HG02970 (cell line): Measurements from ENCODE around the gene LEMD3.

Source experiments
- ATAC-seq: cut with Tn5 transposase; IDR thresholded peaks from one replicate; pipeline ENCODE4 v1.9.1; 2021; ENCODE audit warnings: mild to moderate bottlenecking, moderate library complexity, moderate number of reproducible peaks; ENCODE audit not compliant: unreplicated experiment, low FRiP score

LEMD3 gene

DNA sequence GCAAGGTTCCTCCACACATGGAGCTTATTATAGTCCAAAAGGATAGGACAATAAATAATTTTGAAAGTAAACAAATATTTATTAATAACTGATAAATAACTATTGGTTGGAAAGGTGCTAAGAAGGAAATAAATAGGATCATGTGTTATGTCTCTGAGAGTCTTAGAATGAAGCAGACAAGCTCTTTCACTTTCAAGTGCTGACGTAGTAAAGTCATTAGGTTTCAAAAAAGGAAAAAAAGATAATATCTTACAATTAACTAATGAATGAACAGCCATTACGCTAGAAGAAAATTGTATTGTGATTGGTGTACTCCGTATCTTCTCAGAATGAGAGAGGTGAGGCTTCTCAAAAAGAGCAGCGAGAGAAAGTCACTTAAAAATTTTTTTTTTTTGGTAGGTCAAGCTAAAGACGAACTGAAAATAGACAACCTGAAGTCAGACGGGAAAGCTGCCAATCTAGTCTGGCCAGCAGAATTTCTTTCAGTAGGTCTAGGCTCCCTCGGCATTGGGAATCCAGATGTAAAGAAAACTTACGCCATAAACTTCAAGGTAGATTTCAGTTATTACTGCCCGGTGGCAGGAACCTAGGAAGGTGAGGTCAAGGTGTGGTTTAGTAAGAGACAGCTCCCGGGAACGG, 583 bp upstream of the LEMD3 start:
- ATAC-seq = peak; percentile 6

DNA sequence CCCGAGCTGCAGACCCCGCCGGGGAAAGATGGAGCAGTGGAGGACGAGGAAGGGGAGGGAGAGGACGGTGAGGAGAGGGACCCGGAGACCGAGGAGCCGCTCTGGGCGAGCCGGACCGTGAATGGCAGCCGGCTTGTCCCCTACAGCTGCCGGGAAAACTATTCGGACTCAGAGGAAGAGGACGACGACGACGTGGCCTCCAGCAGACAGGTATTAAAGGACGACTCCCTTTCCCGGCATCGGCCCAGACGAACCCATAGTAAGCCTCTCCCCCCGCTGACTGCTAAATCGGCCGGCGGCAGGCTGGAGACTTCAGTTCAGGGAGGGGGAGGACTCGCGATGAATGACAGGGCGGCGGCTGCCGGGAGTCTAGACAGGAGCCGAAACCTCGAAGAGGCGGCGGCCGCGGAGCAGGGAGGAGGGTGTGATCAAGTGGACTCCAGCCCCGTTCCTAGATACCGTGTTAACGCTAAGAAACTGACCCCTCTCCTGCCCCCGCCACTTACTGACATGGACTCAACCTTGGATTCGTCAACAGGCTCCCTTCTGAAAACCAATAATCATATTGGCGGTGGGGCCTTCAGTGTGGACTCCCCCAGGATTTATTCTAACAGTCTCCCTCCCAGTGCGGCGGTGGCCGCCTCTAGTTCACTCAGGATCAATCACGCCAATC, 962 bp downstream of the LEMD3 start:
- ATAC-seq = peak; percentile 29

GRCh38 chr12:65171073-65171472, 1.7 kb downstream of the LEMD3 start:
- no peak for ATAC-seq

DNA sequence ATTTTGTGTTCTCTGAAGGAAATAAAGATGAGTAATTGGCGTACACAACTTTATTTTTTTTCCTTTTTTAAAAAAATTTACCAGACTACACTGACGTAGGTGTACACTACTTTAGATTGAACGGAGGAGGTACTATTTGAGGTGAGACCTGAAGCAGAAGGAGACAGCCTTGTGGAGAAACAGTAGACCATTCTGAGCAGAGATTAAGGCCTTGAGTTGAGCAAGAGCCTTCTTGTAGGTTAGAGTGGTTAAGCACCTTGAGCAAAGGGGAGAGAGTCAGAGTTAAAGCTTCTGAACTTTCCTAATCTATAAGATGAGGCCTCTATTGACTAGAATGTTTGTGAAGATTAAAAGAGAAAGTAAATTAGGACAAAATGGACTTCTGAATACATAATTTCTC, 2.5 kb downstream of the LEMD3 start:
- ATAC-seq = no peak

GRCh38 chr12:65175385-65175784, 6.0 kb downstream of the LEMD3 start:
- no peak for ATAC-seq

- ATAC-seq = no peak
Observed at GRCh38 chr12:65182012-65182739, 12.8 kb downstream of the LEMD3 start.

- ATAC-seq = no peak
Observed at GRCh38 chr12:65184176-65184857, 14.9 kb downstream of the LEMD3 start.

- ATAC-seq = no peak
Observed at GRCh38 chr12:65184858-65185229, 15.5 kb downstream of the LEMD3 start.

- no peak for ATAC-seq
Observed at GRCh38 chr12:65187665-65188064, 18.3 kb downstream of the LEMD3 start.

DNA sequence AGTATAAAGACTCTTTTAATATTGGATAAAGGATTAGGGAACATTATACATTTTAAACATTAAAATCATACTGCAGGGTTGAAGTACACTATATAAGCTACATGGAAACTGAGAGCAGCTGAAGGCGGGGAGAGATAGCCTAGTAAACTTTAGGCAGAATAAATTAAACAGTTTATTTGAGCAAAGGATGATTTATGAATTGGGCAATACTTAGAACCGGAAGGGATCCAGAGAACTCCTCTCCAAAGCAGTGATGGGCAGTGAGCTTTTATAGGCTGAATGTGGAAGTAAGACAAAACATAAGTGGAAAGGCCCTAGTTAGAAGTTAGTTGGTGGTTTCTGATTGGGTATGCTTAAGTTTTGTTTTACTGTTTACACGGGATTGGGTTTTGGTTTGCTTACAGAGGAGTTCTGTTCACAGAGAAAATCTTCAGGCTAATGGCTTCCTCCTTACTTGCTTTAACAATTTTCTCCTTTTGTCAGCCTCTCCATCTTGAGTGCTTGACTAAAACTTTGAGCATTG, 18.9 kb downstream of the LEMD3 start:
- no peak for ATAC-seq

DNA sequence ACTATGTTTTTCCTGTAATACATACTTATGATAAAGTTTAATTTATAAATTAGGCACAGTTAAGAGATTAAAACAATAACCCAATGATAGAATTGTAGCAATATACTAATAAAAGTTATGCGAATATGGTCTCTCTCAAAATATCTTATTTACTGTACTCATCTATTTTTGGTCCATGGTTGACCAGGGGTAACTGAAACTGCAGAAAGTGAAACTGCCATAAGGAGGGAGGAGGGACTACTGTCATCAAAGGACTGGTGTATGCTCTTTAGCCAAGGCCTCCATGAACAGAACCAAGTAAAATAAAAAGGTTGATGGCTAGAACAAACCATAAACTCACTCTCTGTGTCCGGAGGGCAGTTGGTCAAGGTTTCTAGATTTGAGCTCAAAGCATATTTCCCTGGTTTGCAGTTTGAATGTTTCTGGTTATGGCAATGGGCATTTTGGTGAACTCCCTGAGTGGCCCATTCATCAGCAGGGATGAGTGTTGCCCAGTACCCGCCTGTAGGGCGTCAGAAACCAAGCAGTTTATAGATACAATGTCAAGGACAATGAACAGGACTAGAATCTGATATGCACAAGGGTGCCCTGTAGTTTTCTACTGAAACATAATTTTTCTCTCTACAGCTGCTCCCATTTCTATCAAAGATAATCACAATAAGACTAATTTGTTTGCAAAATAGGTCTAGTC, 19.8 kb downstream of the LEMD3 start:
- ATAC-seq = peak; percentile 78

GRCh38 chr12:65192963-65193516, 23.7 kb downstream of the LEMD3 start:
- no peak for ATAC-seq

DNA sequence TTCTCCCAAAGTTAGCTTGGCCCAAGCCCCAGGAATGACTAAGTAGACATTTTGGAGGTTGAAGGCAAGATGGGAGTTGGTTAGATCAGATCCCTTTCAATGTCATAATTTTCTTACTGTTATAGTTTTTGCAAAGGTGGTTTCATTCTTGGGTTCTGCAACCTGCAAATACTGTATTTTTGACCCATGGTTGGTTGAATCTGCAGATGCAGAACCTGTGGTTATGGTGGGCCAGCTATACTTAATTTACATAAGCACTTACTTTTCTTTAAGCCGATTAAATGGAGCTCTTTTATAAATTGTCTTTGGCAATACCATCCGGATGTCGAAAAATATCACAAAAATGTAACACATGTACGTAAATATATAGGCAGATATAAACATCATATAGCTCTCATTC, 25.6 kb downstream of the LEMD3 start:
- no peak for ATAC-seq

DNA sequence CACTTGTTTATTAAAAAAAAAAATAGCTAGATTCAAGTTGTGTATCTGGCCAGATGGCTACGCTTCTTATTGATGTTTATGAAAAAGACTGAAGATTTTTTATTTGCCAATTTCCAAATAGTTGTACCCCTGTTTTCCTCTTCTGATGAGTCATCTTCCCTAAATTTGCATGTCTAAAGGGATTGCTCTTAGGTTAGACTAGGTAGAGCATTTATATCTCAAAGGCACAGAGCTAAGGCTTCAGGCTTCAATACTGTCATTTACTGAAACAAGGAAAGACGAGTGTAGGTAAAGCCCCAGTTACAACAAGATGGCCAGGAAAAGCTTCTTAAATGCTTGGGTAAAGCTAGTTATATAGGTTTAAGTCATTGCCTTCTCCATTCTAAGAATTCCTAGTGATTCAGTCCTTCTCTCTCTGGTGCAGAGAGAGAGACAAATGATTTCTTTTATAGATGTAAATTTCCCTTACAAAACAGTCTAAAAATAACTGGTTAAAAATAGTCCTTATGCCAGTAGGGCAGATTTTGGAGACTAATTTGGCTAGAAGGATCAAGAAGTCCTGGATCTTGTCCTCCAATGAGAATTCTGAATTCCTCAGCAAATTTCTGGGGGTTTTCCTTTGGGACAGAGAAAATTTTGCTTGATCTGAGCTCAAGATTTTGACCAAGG, 26.1 kb downstream of the LEMD3 start:
- no peak for ATAC-seq

GRCh38 chr12:65196762-65197567, 27.6 kb downstream of the LEMD3 start:
- no peak for ATAC-seq

DNA sequence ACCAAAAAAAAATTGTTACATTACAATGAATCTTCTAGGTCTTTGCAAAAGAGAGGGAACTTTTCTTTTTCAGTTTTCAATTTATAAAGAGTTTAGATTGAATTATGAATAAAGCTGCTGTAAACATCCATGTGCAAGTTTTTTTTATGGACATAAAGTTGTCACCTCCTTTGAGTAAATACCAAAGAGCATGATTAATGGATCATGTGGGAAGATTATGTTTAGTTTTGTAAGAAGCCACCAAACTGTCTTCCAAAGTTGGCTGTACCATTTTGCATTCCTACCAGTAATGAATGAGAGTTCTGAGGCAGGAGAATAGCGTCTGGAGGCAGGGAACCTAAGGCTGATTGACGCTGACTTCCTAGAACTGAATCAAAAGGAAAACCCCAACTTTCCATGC, 30.2 kb downstream of the LEMD3 start:
- ATAC-seq = no peak

GRCh38 chr12:65200007-65200665, 30.8 kb downstream of the LEMD3 start:
- ATAC-seq = no peak

- no peak for ATAC-seq
Observed at GRCh38 chr12:65203376-65203775, 34.0 kb downstream of the LEMD3 start.
